HT1080 (cell line): ENCODE data around the gene ZNF75A. TPM values are rescaled to one million over a fixed set of nuclear protein-coding genes. Genes with fewer than 3 reads are reported as not detected.

Experiments
- DNase-seq: peaks from one replicate; pipeline ENCODE4 v3.0.0-alpha.2; 2015; ENCODE audit warnings: low read depth
- total RNA-seq: library from RNA; depleted of rRNA; stranded (reverse); fragments of >200 nt; shearing (Covaris generic); gene quantifications from 2 replicates; pipeline ENCODE4 v1.2.3, GENCODE V29; 2014; rRNA removed

ZNF75A gene
- total RNA-seq, 1 experiment from 2014 or later: 12.2 TPM

DNA sequence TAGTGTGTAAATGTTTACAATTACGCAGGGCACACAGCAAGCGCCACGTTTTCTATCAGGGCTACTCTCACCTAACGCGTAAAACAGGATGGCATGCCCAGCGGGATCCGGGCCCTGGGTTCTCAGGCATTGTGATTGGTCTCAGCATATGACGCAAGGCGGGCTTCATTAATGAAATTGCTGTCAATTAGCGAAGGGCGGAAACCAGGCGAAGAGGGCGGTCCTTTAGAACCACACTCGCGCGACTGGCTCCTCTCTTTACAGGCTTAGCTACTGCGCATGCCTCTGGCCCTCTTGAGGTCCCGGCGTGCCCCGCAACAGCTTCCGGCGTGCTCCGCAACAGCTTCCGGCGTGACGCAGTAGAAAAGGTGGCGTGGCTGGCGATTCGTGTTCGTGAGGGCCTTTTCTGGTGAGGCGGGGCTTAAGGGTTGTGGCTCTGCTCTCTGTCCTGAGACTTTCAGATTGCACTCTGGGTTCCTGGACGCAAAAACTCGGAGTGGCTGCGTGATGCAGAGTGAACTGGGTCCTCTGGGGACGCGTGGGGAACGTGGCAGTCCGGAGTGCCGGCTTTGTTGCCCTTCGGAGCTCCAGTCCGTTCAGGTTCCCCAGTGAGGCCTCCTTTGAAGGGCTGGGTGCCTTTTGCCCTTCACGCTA, 59.6 kb downstream of the ZNF75A start:
- peak; percentile 90 for DNase-seq

Other genes with a start within 250 kb of the ZNF75A start
- gene IL32, start 239.9 kb upstream of the ZNF75A start, total RNA-seq: 1.6 and 2.5 TPM in 2 replicates
- gene ZSCAN10, start 206.2 kb upstream of the ZNF75A start, total RNA-seq: not detected in 2 replicates
- 15.3 and 16.6 TPM in 2 replicates for gene ZNF205, start 192.9 kb upstream of the ZNF75A start, total RNA-seq
- gene ZNF213, start 170.5 kb upstream of the ZNF75A start, total RNA-seq: 3.8 and 4.6 TPM in 2 replicates
- not detected in 2 replicates for gene OR1F1, start 117.3 kb upstream of the ZNF75A start, total RNA-seq
- gene ZNF200, start 70.3 kb upstream of the ZNF75A start, total RNA-seq: 12.5 and 13.2 TPM in 2 replicates
- gene MEFV, start 48.9 kb upstream of the ZNF75A start, total RNA-seq: 0.03 TPM in 1 of 2 replicates, not detected in the other
- 38.8 and 39.1 TPM in 2 replicates for gene ZNF263, start 22.0 kb upstream of the ZNF75A start, total RNA-seq
- gene TIGD7, start 67 bp upstream of the ZNF75A start, total RNA-seq: 2.8 and 3.1 TPM in 2 replicates
- gene OR2C1, start 50.4 kb downstream of the ZNF75A start, total RNA-seq: not detected in 2 replicates
- gene ZSCAN32, start 95.5 kb downstream of the ZNF75A start, total RNA-seq: 13.5 and 15.3 TPM in 2 replicates
- 9.7 and 15.1 TPM in 2 replicates for gene ZNF174, start 95.7 kb downstream of the ZNF75A start, total RNA-seq
- 1.4 and 2.1 TPM in 2 replicates for gene ZNF597, start 138.0 kb downstream of the ZNF75A start, total RNA-seq
- gene NAA60, start 138.2 kb downstream of the ZNF75A start, total RNA-seq: 11.9 and 23.5 TPM in 2 replicates
- not detected in 2 replicates for gene C16orf90, start 190.0 kb downstream of the ZNF75A start, total RNA-seq
- gene CLUAP1, start 195.5 kb downstream of the ZNF75A start, total RNA-seq: 8.7 and 14.2 TPM in 2 replicates